ENCODE measurements around the gene KRT80. TPM values are rescaled to one million over a fixed set of nuclear protein-coding genes. Genes with fewer than 3 reads are reported as not detected.

KRT80 gene
- polyA plus RNA-seq, 1 donor (not counting 4 experiments of a cell fraction or from before 2014, with no cell fraction given), result 4.1 TPM

- H3K9ac ChIP-seq (ENCODE audit: control insufficient read depth, extremely low read depth, insufficient read depth, low read length), result no peak overlapping the region
- no peak overlapping the region for H3K4me3 ChIP-seq (ENCODE audit: control insufficient read depth in 2 of 3, extremely low read depth in 1 of 3, insufficient read depth in 2 of 3, low read depth in 1 of 3, low read length in 3 of 3)
- FAIRE-seq (no peak), DNase-seq (ENCODE audit: low read depth, low spot score) (no peak)
- H3K4me1 ChIP-seq (ENCODE audit: control insufficient read depth, extremely low read depth, insufficient read depth, low read length), result peaks cover 36% of the 10 kb centered on the region
- H3K9me3 ChIP-seq (ENCODE audit: control insufficient read depth, low read depth, low read length), result no peaks in the 10 kb centered on the region
- H2AFZ ChIP-seq (ENCODE audit: control insufficient read depth, low read length), result no peak overlapping the region
- dilution Hi-C loops (cut with MboI; ENCODE audit: extremely low pct_ligation_motif_present, low sequenced_read_pairs), result no loop called here
- H4K20me1 ChIP-seq (ENCODE audit: control insufficient read depth, extremely low read depth, insufficient read depth, low read length), result no peaks in the 10 kb centered on the region
- H3K36me3 ChIP-seq (ENCODE audit: control insufficient read depth in 2 of 2, extremely low read depth in 1 of 2, insufficient read depth in 2 of 2, low read length in 2 of 2), result no peaks in the 10 kb centered on the region
- TF ChIP-seq CTCF (optimal IDR thresholded peaks at IDR 0.05 in 1 of 3, IDR thresholded peaks at IDR 0.05 in 1 of 3, conservative IDR thresholded peaks at IDR 0.05 in 1 of 3; ENCODE audit: extremely low read depth in 1 of 3, insufficient read depth in 2 of 3, low read length in 3 of 3), result no peak
- TF ChIP-seq EZH2 (IDR thresholded peaks at IDR 0.05; ENCODE audit: low read length), result no peak
- peak overlapping the region; percentile 23 for H3K4me2 ChIP-seq (ENCODE audit: control insufficient read depth, extremely low read depth, insufficient read depth, low read depth, low read length)
- no peaks in the 10 kb centered on the region for H3K79me2 ChIP-seq (ENCODE audit: control insufficient read depth, insufficient read depth, low read length)
- no peaks in the 10 kb centered on the region for H3K9me1 ChIP-seq (ENCODE audit: control insufficient read depth, extremely low read depth, insufficient read depth, low read length)
- no peaks in the 10 kb centered on the region for H3K27me3 ChIP-seq (ENCODE audit: control insufficient read depth, extremely low read depth, insufficient read depth, low read length)
- no peak overlapping the region for H3K27ac ChIP-seq (ENCODE audit: control insufficient read depth, insufficient read depth, low read length)
These were observed 29.4 kb upstream of the KRT80 start for GRCh38 chr12:52221070-52221781.

- Histone ChIP-seq H3K9me1 (ENCODE audit: control insufficient read depth, extremely low read depth, insufficient read depth, low read length) (no peaks in the 10 kb centered on the region), H2AFZ (ENCODE audit: control insufficient read depth, low read length) (no peak overlapping the region), H3K4me1 (ENCODE audit: control insufficient read depth, extremely low read depth, insufficient read depth, low read length) (peaks cover 43% of the 10 kb centered on the region), H3K4me3 (ENCODE audit: control insufficient read depth in 2 of 3, extremely low read depth in 1 of 3, insufficient read depth in 2 of 3, low read depth in 1 of 3, low read length in 3 of 3) (no peak overlapping the region), H3K27me3 (ENCODE audit: control insufficient read depth, extremely low read depth, insufficient read depth, low read length) (no peaks in the 10 kb centered on the region), H4K20me1 (ENCODE audit: control insufficient read depth, extremely low read depth, insufficient read depth, low read length) (no peaks in the 10 kb centered on the region), H3K9ac (ENCODE audit: control insufficient read depth, extremely low read depth, insufficient read depth, low read length) (no peak overlapping the region), H3K79me2 (ENCODE audit: control insufficient read depth, insufficient read depth, low read length) (no peaks in the 10 kb centered on the region), H3K4me2 (ENCODE audit: control insufficient read depth, extremely low read depth, insufficient read depth, low read depth, low read length) (no peak overlapping the region), H3K36me3 (ENCODE audit: control insufficient read depth in 2 of 2, extremely low read depth in 1 of 2, insufficient read depth in 2 of 2, low read length in 2 of 2) (no peaks in the 10 kb centered on the region), H3K27ac (ENCODE audit: control insufficient read depth, insufficient read depth, low read length) (no peak overlapping the region), H3K9me3 (ENCODE audit: control insufficient read depth, low read depth, low read length) (no peaks in the 10 kb centered on the region)
- dilution Hi-C loops (cut with MboI; ENCODE audit: extremely low pct_ligation_motif_present, low sequenced_read_pairs), result no loop called here
- DNase-seq (ENCODE audit: low read depth, low spot score) (no peak), FAIRE-seq (no peak)
- TF ChIP-seq CTCF (optimal IDR thresholded peaks at IDR 0.05 in 1 of 3, IDR thresholded peaks at IDR 0.05 in 1 of 3, conservative IDR thresholded peaks at IDR 0.05 in 1 of 3; ENCODE audit: extremely low read depth in 1 of 3, insufficient read depth in 2 of 3, low read length in 3 of 3) (no peak), EZH2 (IDR thresholded peaks at IDR 0.05; ENCODE audit: low read length) (no peak)
These were observed 28.7 kb upstream of the KRT80 start for GRCh38 chr12:52220477-52220876.
